GM12878 (cell line): ENCODE measurements around the gene DNAJA4. TPM values are rescaled to one million over a fixed set of nuclear protein-coding genes. Genes with fewer than 3 reads are reported as not detected.

Source experiments
- ATAC-seq: fragments of 200-7000 bp; cut with Tn5 transposase; 3 replicates; pipeline ENCODE4 v1.9.1; 2020; ENCODE audit warnings: mild to moderate bottlenecking, moderate library complexity
- BruUV-seq: library from RNA; stranded (reverse); fragments of 400-500 nt; replicated peaks from 2 replicates; lab custom pipeline; 2021; lab: Mats Ljungman, UMichigan
- CTCF ChIA-PET: fragments of 300-600 bp; sonication (Branson Sonifier 250); formaldehyde crosslinking; extraction: SDS; loops from one replicate; lab custom pipeline; 2021; ENCODE audit warnings: inconsistent platforms; lab: Yijun Ruan, JAX
- POLR2A ChIA-PET: fragments of 350-600 bp; formaldehyde crosslinking; extraction: SDS; loops from one replicate; lab custom pipeline; 2021; ENCODE audit warnings: inconsistent platforms; lab: Charles Lee
- RAD21 ChIA-PET: fragments of 300-600 bp; sonication (Branson Sonifier 250); formaldehyde crosslinking; loops from one replicate; lab custom pipeline; 2023; ENCODE audit warnings: antibody characterized with exemption; ENCODE audit not compliant: unreplicated experiment; lab: Charles Lee
- SMC1A ChIA-PET: fragments of 300-600 bp; sonication (Branson Sonifier 250); formaldehyde crosslinking; loops from one replicate; lab custom pipeline; 2023; ENCODE audit not compliant: unreplicated experiment, uncharacterized antibody; lab: Charles Lee
- DNase-seq: peaks from one replicate; pipeline ENCODE4 v3.0.0-alpha.2; 2011; ENCODE audit warnings: low read depth, low spot score
- FAIRE-seq: peaks from 3 replicates; lab custom pipeline; 2011; peaks lifted over from hg19 to GRCh38; lab: Jason Lieb, UNC
- H2AFZ ChIP-seq: 2 replicates; pipeline ENCODE4 v1.6.0; 2011; ENCODE audit warnings: low read depth, low read length, control low read depth; ENCODE audit not compliant: control insufficient read depth
- H3K27ac ChIP-seq: 2 replicates; pipeline ENCODE4 v1.5.1; 2011; ENCODE audit warnings: control low read depth; ENCODE audit not compliant: control insufficient read depth, insufficient read depth
- H3K27me3 ChIP-seq, 2 experiments: replicated peaks in 1 of 2; 2 replicates each; pipeline versions ENCODE4 v1.6.0 to v1.6.1; 2011; ENCODE audit warnings: low read length in 1 of 2; ENCODE audit not compliant: control insufficient read depth in 2 of 2, insufficient read depth in 2 of 2
- H3K36me3 ChIP-seq, 2 experiments: 2 replicates each; pipeline ENCODE4 v1.5.1; 2011; ENCODE audit warnings: low read length in 1 of 2; ENCODE audit not compliant: control insufficient read depth in 2 of 2, insufficient read depth in 2 of 2
- H3K4me1 ChIP-seq: 2 replicates; pipeline ENCODE4 v1.6.1; 2011; ENCODE audit warnings: mild to moderate bottlenecking, low read length, moderate library complexity, mixed read lengths; ENCODE audit not compliant: control insufficient read depth, insufficient read depth
- H3K4me2 ChIP-seq: 2 replicates; pipeline ENCODE4 v1.6.0; 2011; ENCODE audit warnings: control low read depth; ENCODE audit not compliant: control insufficient read depth, insufficient read depth
- H3K4me3 ChIP-seq: fragments of 200-600 bp; sonication (generic); 2 replicates; pipeline ENCODE4 v1.5.1; 2016
- H3K79me2 ChIP-seq: 2 replicates; pipeline ENCODE4 v1.6.0; 2011; ENCODE audit warnings: low read length; ENCODE audit not compliant: control insufficient read depth, insufficient read depth
- H3K9ac ChIP-seq: 2 replicates; pipeline ENCODE4 v1.8.0; 2011; ENCODE audit warnings: low read length, control low read depth, mixed read lengths; ENCODE audit not compliant: control insufficient read depth, insufficient read depth
- H3K9me3 ChIP-seq: replicated peaks from 3 replicates; pipeline ENCODE4 v1.5.1; 2011; ENCODE audit warnings: mild to moderate bottlenecking, low read length; ENCODE audit not compliant: control insufficient read depth, insufficient read depth
- H4K20me1 ChIP-seq: 2 replicates; pipeline ENCODE4 v1.6.0; 2011; ENCODE audit not compliant: control insufficient read depth, insufficient read depth
- BMI1 ChIP-seq: fragments of 450-650 bp; IDR thresholded peaks from 2 replicates; pipeline ENCODE4 v1.6.1; 2016; ENCODE audit warnings: mild to moderate bottlenecking, moderate library complexity, borderline replicate concordance
- CHD2 ChIP-seq: IDR thresholded peaks from 2 replicates; pipeline ENCODE4 v1.6.1; 2011; ENCODE audit warnings: low read depth, low read length, improper control_type of control experiment, borderline replicate concordance
- ESRRA ChIP-seq: IDR thresholded peaks from 2 replicates; pipeline ENCODE4 v1.6.1; 2012; ENCODE audit warnings: mild to moderate bottlenecking, low read length, improper control_type of control experiment
- FOS ChIP-seq: IDR thresholded peaks from 3 replicates; pipeline ENCODE4 v1.6.1; 2011; ENCODE audit warnings: borderline replicate concordance; ENCODE audit not compliant: insufficient read length; ENCODE audit errors: extremely low read depth
- IKZF2 ChIP-seq, 2 experiments: fragments of 450-650 bp; IDR thresholded peaks; 2 replicates each; pipeline ENCODE4 v1.6.1; 2017; ENCODE audit warnings: mild to moderate bottlenecking in 2 of 2, moderate library complexity in 2 of 2
- JUNB ChIP-seq: IDR thresholded peaks from 2 replicates; pipeline ENCODE4 v1.6.1; 2016; ENCODE audit warnings: antibody characterized with exemption, mild to moderate bottlenecking
- KDM1A ChIP-seq: fragments of 200-600 bp; sonication (generic); IDR thresholded peaks from 2 replicates; pipeline ENCODE4 v1.6.1; 2016; ENCODE audit warnings: borderline replicate concordance
- MEF2B ChIP-seq: fragments of 450-650 bp; IDR thresholded peaks from 2 replicates; pipeline ENCODE4 v1.6.1; 2018; ENCODE audit warnings: mild to moderate bottlenecking, moderate library complexity; ENCODE audit not compliant: partially characterized antibody, poor library complexity, severe bottlenecking
- PAX5 ChIP-seq: IDR thresholded peaks from 2 replicates; pipeline ENCODE4 v1.6.1; 2011; ENCODE audit warnings: low read depth, low read length, borderline replicate concordance
- SIX5 ChIP-seq: IDR thresholded peaks from 2 replicates; pipeline ENCODE4 v1.6.1; 2011; ENCODE audit warnings: mild to moderate bottlenecking, low read depth, low read length, moderate library complexity; ENCODE audit not compliant: severe bottlenecking
- SPI1 ChIP-seq: IDR thresholded peaks from 2 replicates; pipeline ENCODE4 v1.6.1; 2011; ENCODE audit warnings: low read depth, mild to moderate bottlenecking, low read length, moderate library complexity, borderline replicate concordance; ENCODE audit not compliant: insufficient read depth
- TBL1XR1 ChIP-seq: IDR thresholded peaks from 2 replicates; pipeline ENCODE4 v1.6.1; 2012; ENCODE audit warnings: low read depth, low read length, improper control_type of control experiment
- TCF3 ChIP-seq: IDR thresholded peaks from 2 replicates; pipeline ENCODE4 v1.6.1; 2012; ENCODE audit warnings: low read depth, mild to moderate bottlenecking, low read length, borderline replicate concordance; ENCODE audit not compliant: insufficient read depth
- ZNF592 ChIP-seq: fragments of 450-650 bp; IDR thresholded peaks from 2 replicates; pipeline ENCODE4 v1.6.1; 2017; ENCODE audit warnings: mild to moderate bottlenecking, moderate library complexity
- WGBS: methylation state at CpG from one replicate; pipeline ENCODE4 v1.1.6; 2016; ENCODE audit warnings: low lambda C conversion rate; ENCODE audit not compliant: insufficient replicate concordance, insufficient coverage; ENCODE audit errors: missing lambda C conversion rate; 5-methylcytosine and 5-hydroxymethylcytosine counted together
- in situ Hi-C: fragments of 300-500 bp; cut with MboI; formaldehyde crosslinking; loops from 9 replicates; pipeline ENCODE4 v1.14.3; 2018; ENCODE audit warnings: mixed read lengths
- intact Hi-C: fragments of 100-400 bp; cut with micrococcal nuclease; formaldehyde crosslinking; loops from one replicate; pipeline ENCODE4 v1.14.2; 2022; ENCODE audit not compliant: unreplicated experiment
- polyA plus RNA-seq, 11 experiments: library from polyadenylated mRNA; depleted of rRNA in 4 of 11; unstranded in 6 of 11; stranded (reverse) in 5 of 11; fragments of >200 nt; fragmentation: Nextera tagmentation in 4 of 11; fragmentation: Illumina TruSeq in 1 of 11; extraction: Ambion mirVana in 4 of 11; extraction: Trizol in 1 of 11; gene quantifications; 1 replicate in 1 of 11; 2 replicates in 10 of 11; pipeline versions ENCODE4 v1.2.1 to v1.2.3, GENCODE V29; 2011 to 2016; ENCODE audit warnings: inconsistent platforms in 2 of 11, missing spikeins in 2 of 11, low read depth in 1 of 11
- total RNA-seq, 4 experiments: library from RNA; depleted of rRNA in 3 of 4; stranded (reverse); fragments of >200 nt in 3 of 4; fragmentation: Illumina TruSeq in 1 of 4; extraction: Trizol in 1 of 4; gene quantifications; 2 replicates each; pipeline versions ENCODE4 v1.2.1 to v1.2.3, GENCODE V29; 2013 to 2021
- TF ChIP-seq, protein P1 (sequence below): fragments of 450-650 bp; IDR thresholded peaks from 2 replicates; pipeline ENCODE4 v1.6.1; 2017; ENCODE audit warnings: borderline replicate concordance

Gene DNAJA4
- total and polyA plus RNA-seq, 10 of the 15 experiments (the other 5 are each of a cell fraction or from before 2014, with no cell fraction given), result 0.01 to 10.4 (median 4.1) TPM

- H3K9ac ChIP-seq, result no peak overlapping the region
- H2AFZ ChIP-seq, result no peak overlapping the region
- no peaks in the 10 kb centered on the region for H4K20me1 ChIP-seq
- ATAC-seq (no peak), DNase-seq (no peak), FAIRE-seq (no peak)
- ChIA-PET SMC1A (interaction anchor here (0.6 to 5.0 kb wide), 6 partner anchors 11 to 1606 kb away, joined by 3 to 55 read pairs (median 4); no protein-coding TSS in a partner anchor), CTCF (interaction anchor here (0.9 to 5.5 kb wide), 8 partner anchors 23 to 276 kb away, joined by 3 to 164 read pairs (median 15); partner anchors contain the start of gene CIB2), POLR2A (no interaction called here), RAD21 (interaction anchor here (0.7 to 3.2 kb wide), 3 partner anchors 47 to 130 kb away, joined by 3 to 10 read pairs (median 5); no protein-coding TSS in a partner anchor)
- no peaks in the 10 kb centered on the region for H3K4me1 ChIP-seq
- BruUV-seq, result no TSS peak
- TF ChIP-seq SIX5 (no peak), SPI1 (no peak), IKZF2 (IDR thresholded peaks at IDR 0.05) (no peak), JUNB (no peak), ZNF592 (no peak), MEF2B (no peak), BMI1 (no peak), FOS (no peak), PAX5 (no peak), TBL1XR1 (no peak), ESRRA (no peak), KDM1A (no peak), CHD2 (no peak), TCF3 (no peak)
- TF ChIP-seq, protein P1, sequence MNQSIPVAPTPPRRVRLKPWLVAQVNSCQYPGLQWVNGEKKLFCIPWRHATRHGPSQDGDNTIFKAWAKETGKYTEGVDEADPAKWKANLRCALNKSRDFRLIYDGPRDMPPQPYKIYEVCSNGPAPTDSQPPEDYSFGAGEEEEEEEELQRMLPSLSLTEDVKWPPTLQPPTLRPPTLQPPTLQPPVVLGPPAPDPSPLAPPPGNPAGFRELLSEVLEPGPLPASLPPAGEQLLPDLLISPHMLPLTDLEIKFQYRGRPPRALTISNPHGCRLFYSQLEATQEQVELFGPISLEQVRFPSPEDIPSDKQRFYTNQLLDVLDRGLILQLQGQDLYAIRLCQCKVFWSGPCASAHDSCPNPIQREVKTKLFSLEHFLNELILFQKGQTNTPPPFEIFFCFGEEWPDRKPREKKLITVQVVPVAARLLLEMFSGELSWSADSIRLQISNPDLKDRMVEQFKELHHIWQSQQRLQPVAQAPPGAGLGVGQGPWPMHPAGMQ, result no peak
- intact Hi-C loops (no loop called here), in situ Hi-C loops (loop anchor here (5.0 kb wide), 2 partner anchors 131 to 286 kb away; no protein-coding TSS in a partner anchor)
- H3K9me3 ChIP-seq, result no peaks in the 10 kb centered on the region
- WGBS, result 65% methylated on average over 6 of the region's 6 CpGs
- no peak overlapping the region for H3K4me2 ChIP-seq
- no peak overlapping the region for H3K4me3 ChIP-seq
- H3K27me3 ChIP-seq, result no peaks in the 10 kb centered on the region
- no peaks in the 10 kb centered on the region for H3K36me3 ChIP-seq
- H3K27ac ChIP-seq, result no peak overlapping the region
- no peaks in the 10 kb centered on the region for H3K79me2 ChIP-seq
Measured at GRCh38 chr15:78243058-78243457, 21.3 kb upstream of the DNAJA4 start.
